Measurements from ENCODE around the gene OSBPL6.

- no peak for TF ChIP-seq CTCF (IDR thresholded peaks at IDR 0.05)
- no peak for TF ChIP-seq POLR2A (IDR thresholded peaks at IDR 0.05)
Observed at GRCh38 chr2:178271094-178271493, 76.8 kb downstream of the OSBPL6 start.

Measured in heart left ventricle (tissue), 13 donors.